HEK293T (cell line): Measurements from ENCODE around the gene CACNA1F.

Source experiments
- ARNT ChIP-seq: fragments of 450-650 bp; IDR thresholded peaks from 2 replicates; pipeline ENCODE4 v1.6.1; 2017; ENCODE audit warnings: mild to moderate bottlenecking
- BHLHE40 ChIP-seq: fragments of 450-650 bp; IDR thresholded peaks from 2 replicates; pipeline ENCODE4 v1.6.1; 2016; ENCODE audit warnings: mild to moderate bottlenecking, moderate library complexity, borderline replicate concordance
- ELF4 ChIP-seq: fragments of 450-650 bp; IDR thresholded peaks from 2 replicates; pipeline ENCODE4 v1.6.1; 2017; ENCODE audit warnings: antibody characterized with exemption
- FOXA1 ChIP-seq: fragments of 450-650 bp; IDR thresholded peaks from 2 replicates; pipeline ENCODE4 v1.6.1; 2016; ENCODE audit warnings: mild to moderate bottlenecking
- FOXK2 ChIP-seq: fragments of 450-650 bp; IDR thresholded peaks from 2 replicates; pipeline ENCODE4 v1.6.1; 2016; ENCODE audit warnings: mild to moderate bottlenecking
- FOXM1 ChIP-seq: fragments of 450-650 bp; IDR thresholded peaks from 2 replicates; pipeline ENCODE4 v1.6.1; 2017; ENCODE audit warnings: mild to moderate bottlenecking, borderline replicate concordance
- L3MBTL2 ChIP-seq: fragments of 450-650 bp; conservative IDR thresholded peaks from 2 replicates; pipeline ENCODE4 v1.6.1; 2016; ENCODE audit warnings: mild to moderate bottlenecking
- LEF1 ChIP-seq: fragments of 450-650 bp; IDR thresholded peaks from 2 replicates; pipeline ENCODE4 v1.6.1; 2017; ENCODE audit warnings: mild to moderate bottlenecking, borderline replicate concordance
- NFRKB ChIP-seq: fragments of 450-650 bp; IDR thresholded peaks from 2 replicates; pipeline ENCODE4 v1.6.1; 2016; ENCODE audit warnings: mild to moderate bottlenecking, moderate library complexity
- PKNOX1 ChIP-seq: fragments of 450-650 bp; IDR thresholded peaks from 2 replicates; pipeline ENCODE4 v1.6.1; 2016
- SP1 ChIP-seq: fragments of 450-650 bp; IDR thresholded peaks from 2 replicates; pipeline ENCODE4 v1.6.1; 2017
- SUZ12 ChIP-seq: fragments of 450-650 bp; IDR thresholded peaks from 2 replicates; pipeline ENCODE4 v1.6.1; 2016; ENCODE audit warnings: mild to moderate bottlenecking
- TARDBP ChIP-seq: fragments of 450-650 bp; IDR thresholded peaks from 2 replicates; pipeline ENCODE4 v1.6.1; 2016
- ZNF384 ChIP-seq: fragments of 450-650 bp; IDR thresholded peaks from 2 replicates; pipeline ENCODE4 v1.6.1; 2016

- TF ChIP-seq FOXA1 (no peak), SP1 (no peak), BHLHE40 (no peak), TARDBP (no peak), FOXM1 (no peak), ELF4 (no peak), SUZ12 (no peak), NFRKB (no peak), ZNF384 (no peak), ARNT (no peak), PKNOX1 (no peak), LEF1 (no peak), L3MBTL2 (no peak), FOXK2 (no peak)
These were observed 35.5 kb downstream of the CACNA1F start for GRCh38 chrX:49197543-49198087.
